CD14-positive monocyte (primary cell): ENCODE data around the gene JARID2. TPM values are rescaled to one million over a fixed set of nuclear protein-coding genes. Genes with fewer than 3 reads are reported as not detected.
A peak's percentile ranks its signal among the peaks of the same experiment; 100 is the strongest.

Experiments used
- DNase-seq, 3 donors: peaks; one replicate each; pipeline ENCODE4 v3.0.0-alpha.2; 2011 to 2022
- H2AFZ ChIP-seq: 2 replicates; pipeline ENCODE4 v1.6.0; 2012; ENCODE audit warnings: mild to moderate bottlenecking, low read depth, low read length, inconsistent platforms; ENCODE audit not compliant: insufficient read depth, poor library complexity, severe bottlenecking
- H3K27ac ChIP-seq, 2 donors: 1 replicate in 1 of 2; 2 replicates in 1 of 2; pipeline ENCODE4 v1.5.1; 2012 to 2013; ENCODE audit warnings: low read length in 2 of 2, control low read depth in 1 of 2, inconsistent platforms in 1 of 2, low read depth in 1 of 2, mild to moderate bottlenecking in 1 of 2
- H3K27me3 ChIP-seq, 2 donors: one replicate each; pipeline versions ENCODE4 v1.6.0 to v1.6.1; 2011 to 2013; ENCODE audit warnings: low read length in 2 of 2; ENCODE audit not compliant: control insufficient read depth in 2 of 2, insufficient read depth in 2 of 2
- H3K36me3 ChIP-seq, 2 donors: replicated peaks in 1 of 2; 1 replicate in 1 of 2; 2 replicates in 1 of 2; pipeline versions ENCODE4 v1.5.1 to v1.6.1; 2012 to 2013; ENCODE audit warnings: low read length in 2 of 2, control low read depth in 1 of 2, inconsistent platforms in 1 of 2, mild to moderate bottlenecking in 1 of 2; ENCODE audit not compliant: insufficient read depth in 2 of 2, control insufficient read depth in 1 of 2
- H3K4me1 ChIP-seq, 2 donors: 1 replicate in 1 of 2; 2 replicates in 1 of 2; pipeline versions ENCODE4 v1.5.1 to v1.6.1; 2012 to 2013; ENCODE audit warnings: low read length in 2 of 2, control low read depth in 1 of 2, inconsistent platforms in 1 of 2, mild to moderate bottlenecking in 1 of 2, moderate library complexity in 1 of 2; ENCODE audit not compliant: insufficient read depth in 2 of 2, control insufficient read depth in 1 of 2
- H3K4me2 ChIP-seq: replicated peaks from 2 replicates; pipeline ENCODE3; 2012; ENCODE audit warnings: low read length, moderate library complexity, mild to moderate bottlenecking; ENCODE audit not compliant: poor library complexity, severe bottlenecking; ENCODE audit errors: extremely low read depth
- H3K4me3 ChIP-seq, 3 experiments: fragments of 200-600 bp in 1 of 3; sonication (generic) in 1 of 3; replicated peaks in 1 of 3; 1 replicate in 2 of 3; 2 replicates in 1 of 3; pipeline ENCODE4 v1.5.1; 2011 to 2013; ENCODE audit warnings: low read length in 3 of 3, mild to moderate bottlenecking in 3 of 3, control low read depth in 2 of 3, low read depth in 2 of 3, inconsistent platforms in 1 of 3, moderate library complexity in 1 of 3
- H3K79me2 ChIP-seq: 2 replicates; pipeline ENCODE4 v1.6.0; 2012; ENCODE audit warnings: mild to moderate bottlenecking, control low read depth, inconsistent platforms, low read length, moderate library complexity; ENCODE audit not compliant: insufficient read depth
- H3K9ac ChIP-seq: 2 replicates; pipeline ENCODE4 v1.6.0; 2017; ENCODE audit warnings: low read length, mild to moderate bottlenecking; ENCODE audit not compliant: insufficient read depth, poor library complexity, severe bottlenecking
- H3K9me3 ChIP-seq, 2 donors: replicated peaks in 1 of 2; 1 replicate in 1 of 2; 2 replicates in 1 of 2; pipeline versions ENCODE4 v1.5.1 to v1.6.1; 2012 to 2013; ENCODE audit warnings: low read length in 2 of 2, control low read depth in 1 of 2; ENCODE audit not compliant: control insufficient read depth in 1 of 2, insufficient read depth in 1 of 2
- H4K20me1 ChIP-seq: 2 replicates; pipeline ENCODE4 v1.6.0; 2012; ENCODE audit warnings: mild to moderate bottlenecking, low read length, control low read depth, moderate library complexity; ENCODE audit not compliant: insufficient read depth
- H3K27ac Mint-ChIP-seq, 7 donors: one replicate each; pipeline ENCODE4 v1.8.0; 2020; ENCODE audit warnings: mild to moderate bottlenecking in 7 of 7, mixed read lengths in 7 of 7, moderate library complexity in 6 of 7, inconsistent platforms in 2 of 7
- H3K27me3 Mint-ChIP-seq, 3 donors: one replicate each; pipeline ENCODE4 v1.8.0; 2021 to 2022; ENCODE audit warnings: low read depth in 3 of 3, mild to moderate bottlenecking in 3 of 3, mixed read lengths in 3 of 3, moderate library complexity in 3 of 3, inconsistent platforms in 1 of 3
- H3K36me3 Mint-ChIP-seq, 2 donors: one replicate each; pipeline ENCODE4 v1.8.0; 2020; ENCODE audit warnings: mixed read lengths in 2 of 2, inconsistent platforms in 1 of 2, mild to moderate bottlenecking in 1 of 2
- H3K4me1 Mint-ChIP-seq: one replicate; pipeline ENCODE4 v1.8.0; 2020; ENCODE audit warnings: mild to moderate bottlenecking, mixed read lengths
- H3K4me3 Mint-ChIP-seq, 2 donors: one replicate each; pipeline ENCODE4 v1.8.0; 2020; ENCODE audit warnings: mild to moderate bottlenecking in 2 of 2, mixed read lengths in 2 of 2, moderate library complexity in 1 of 2
- H3K9me3 Mint-ChIP-seq, 7 donors: one replicate each; pipeline ENCODE4 v1.8.0; 2020 to 2022; ENCODE audit warnings: mixed read lengths in 7 of 7, mild to moderate bottlenecking in 6 of 7, moderate library complexity in 6 of 7, inconsistent platforms in 2 of 7
- WGBS: methylation state at CpG from one replicate; pipeline ENCODE4 v1.1.5; 2013; ENCODE audit warnings: missing lambda C conversion rate; ENCODE audit not compliant: insufficient coverage; 5-methylcytosine and 5-hydroxymethylcytosine counted together
- intact Hi-C, 2 donors: fragments of 100-400 bp; cut with micrococcal nuclease; formaldehyde crosslinking; loops; one replicate each; pipeline versions ENCODE4 v1.15.0 to v1.15.1; 2023
- polyA plus RNA-seq, 3 donors: library from polyadenylated mRNA; depleted of rRNA in 1 of 3; unstranded in 2 of 3; stranded (reverse) in 1 of 3; fragments of 300-500 nt in 2 of 3; fragments of >200 nt in 1 of 3; fragmentation: Illumina TruSeq in 2 of 3; gene quantifications; 1 replicate in 2 of 3; 2 replicates in 1 of 3; pipeline ENCODE4 v1.2.3, GENCODE V29; 2012 to 2021
- TF ChIP-seq, protein P1 (sequence below): fragments of 200-600 bp; IDR thresholded peaks from one replicate; pipeline ENCODE4 v1.8.0; 2022; ENCODE audit warnings: antibody characterized with exemption, mild to moderate bottlenecking

The JARID2 gene
- polyA plus RNA-seq, 3 donors: 6.8 to 17.5 (median 12.5) TPM

DNA sequence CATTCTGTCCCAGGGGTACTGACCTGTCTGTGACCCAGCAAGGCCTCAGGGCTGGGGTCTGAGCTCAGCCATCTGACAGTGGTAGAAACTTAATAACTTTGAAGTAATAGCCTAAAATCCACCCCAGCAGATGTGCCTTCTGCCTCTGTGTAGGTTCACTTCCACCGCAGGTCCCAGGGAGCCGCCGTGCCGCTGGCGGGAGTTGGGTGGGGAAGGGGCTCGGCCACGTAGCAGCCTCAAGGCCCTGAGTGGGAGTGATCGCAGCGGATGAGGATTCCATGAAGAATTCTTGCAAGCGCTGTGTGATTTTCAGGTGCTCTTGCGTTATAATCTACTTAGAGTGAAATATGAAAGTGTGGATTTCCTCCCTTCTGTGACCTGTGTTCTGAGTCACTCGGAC lies 253.3 kb downstream of the JARID2 start:
- Mint-ChIP-seq H3K4me1 (no peaks in the 10 kb centered on the region), H3K4me3 (no peak overlapping the region), H3K27ac (peak overlapping the region in 3 of 7 donors; percentile 18 to 69 (median 30)), H3K27me3 (no peaks in the 10 kb centered on the region), H3K36me3 (peaks cover 83 to 96% of the 10 kb centered on the region in 2 donors), H3K9me3 (peaks cover 0 to 3% (median 0%) of the 10 kb centered on the region in 7 donors)
- Histone ChIP-seq H3K4me1 (no peaks in the 10 kb centered on the region), H3K9me3 (no peaks in the 10 kb centered on the region), H3K79me2 (peaks cover 63% of the 10 kb centered on the region), H3K36me3 (peaks cover 91 to 95% of the 10 kb centered on the region in 2 donors), H3K9ac (no peak overlapping the region), H3K27ac (peak overlapping the region in 1 of 2 donors; percentile 59), H3K4me2 (no peak overlapping the region), H4K20me1 (peaks cover 91% of the 10 kb centered on the region), H2AFZ (no peak overlapping the region), H3K27me3 (no peaks in the 10 kb centered on the region), H3K4me3 (no peak overlapping the region)
- TF ChIP-seq, protein P1, sequence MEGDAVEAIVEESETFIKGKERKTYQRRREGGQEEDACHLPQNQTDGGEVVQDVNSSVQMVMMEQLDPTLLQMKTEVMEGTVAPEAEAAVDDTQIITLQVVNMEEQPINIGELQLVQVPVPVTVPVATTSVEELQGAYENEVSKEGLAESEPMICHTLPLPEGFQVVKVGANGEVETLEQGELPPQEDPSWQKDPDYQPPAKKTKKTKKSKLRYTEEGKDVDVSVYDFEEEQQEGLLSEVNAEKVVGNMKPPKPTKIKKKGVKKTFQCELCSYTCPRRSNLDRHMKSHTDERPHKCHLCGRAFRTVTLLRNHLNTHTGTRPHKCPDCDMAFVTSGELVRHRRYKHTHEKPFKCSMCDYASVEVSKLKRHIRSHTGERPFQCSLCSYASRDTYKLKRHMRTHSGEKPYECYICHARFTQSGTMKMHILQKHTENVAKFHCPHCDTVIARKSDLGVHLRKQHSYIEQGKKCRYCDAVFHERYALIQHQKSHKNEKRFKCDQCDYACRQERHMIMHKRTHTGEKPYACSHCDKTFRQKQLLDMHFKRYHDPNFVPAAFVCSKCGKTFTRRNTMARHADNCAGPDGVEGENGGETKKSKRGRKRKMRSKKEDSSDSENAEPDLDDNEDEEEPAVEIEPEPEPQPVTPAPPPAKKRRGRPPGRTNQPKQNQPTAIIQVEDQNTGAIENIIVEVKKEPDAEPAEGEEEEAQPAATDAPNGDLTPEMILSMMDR: no peak
- WGBS: 91% methylated on average over 12 of the region's 12 CpGs
- intact Hi-C loops: no loop called here
- no peak for DNase-seq

DNA sequence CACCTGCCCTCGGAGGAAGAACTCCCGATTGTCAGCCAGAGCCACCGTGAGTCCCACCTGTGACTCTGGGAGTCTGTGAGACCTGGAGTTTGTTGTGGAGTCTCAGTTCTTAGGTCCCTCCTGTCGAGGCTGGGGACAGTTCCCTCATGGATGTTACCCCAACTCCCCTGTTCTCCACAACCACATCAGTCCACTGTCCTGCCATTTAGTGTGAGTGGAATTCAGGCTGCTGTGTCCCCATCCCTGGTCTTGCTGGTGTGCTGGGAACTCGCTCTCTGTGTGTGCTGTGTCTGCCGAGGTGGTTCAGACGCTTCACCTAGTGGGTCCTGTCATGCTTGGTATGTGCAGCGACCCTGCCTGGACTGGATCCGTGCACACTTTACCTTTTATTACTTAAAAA lies 253.7 kb downstream of the JARID2 start:
- Mint-ChIP-seq H3K4me1 (peaks cover 3% of the 10 kb centered on the region), H3K27me3 (no peaks in the 10 kb centered on the region), H3K4me3 (no peak overlapping the region), H3K36me3 (peaks cover 87 to 100% of the 10 kb centered on the region in 2 donors), H3K27ac (peak overlapping the region in 2 of 7 donors; percentile 10 to 79), H3K9me3 (peaks cover 0 to 3% (median 0%) of the 10 kb centered on the region in 7 donors)
- H3K36me3 ChIP-seq: peaks cover 96 to 99% of the 10 kb centered on the region in 2 donors
- no peak overlapping the region for H3K27ac ChIP-seq
- no peak overlapping the region for H3K4me2 ChIP-seq
- H3K79me2 ChIP-seq: peaks cover 63% of the 10 kb centered on the region
- DNase-seq: no peak
- no peaks in the 10 kb centered on the region for H3K9me3 ChIP-seq
- H2AFZ ChIP-seq: no peak overlapping the region
- H3K4me1 ChIP-seq: no peaks in the 10 kb centered on the region
- H3K9ac ChIP-seq: no peak overlapping the region
- intact Hi-C loops: no loop called here
- H4K20me1 ChIP-seq: peaks cover 92% of the 10 kb centered on the region
- H3K27me3 ChIP-seq: no peaks in the 10 kb centered on the region
- 100% methylated on average over 2 of the region's 9 CpGs for WGBS
- TF ChIP-seq, protein P1: no peak
- no peak overlapping the region for H3K4me3 ChIP-seq
